ENCODE data around the gene RFT1.

The RFT1 gene

GRCh38 chr3:53100818-53101466 is 29.3 kb downstream of the RFT1 start:
- H3K27ac Mint-ChIP-seq = no peak overlapping the region
- DNase-seq = no peak

DNA sequence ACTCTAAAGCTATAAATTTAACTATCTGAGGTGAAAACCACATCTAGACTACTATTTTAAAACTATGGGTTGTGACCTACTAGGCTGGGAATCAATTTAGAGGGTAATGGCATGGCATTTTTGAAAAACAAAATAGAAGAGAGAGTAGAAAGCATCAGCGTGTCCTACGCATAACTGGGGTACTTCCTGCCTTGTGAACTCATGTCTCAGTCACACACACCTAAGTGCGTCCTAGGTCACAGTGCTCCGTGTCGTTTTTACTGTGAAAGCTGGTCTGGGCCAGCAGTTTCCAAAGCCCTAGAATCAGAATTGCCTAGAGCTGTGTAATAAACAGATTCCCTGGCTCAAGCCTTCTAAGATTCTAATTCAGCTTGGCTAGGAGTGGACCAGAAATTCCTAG is 32.3 kb downstream of the RFT1 start:
- no peaks in the 10 kb centered on the region for H3K27me3 Mint-ChIP-seq (ENCODE audit: low read depth, poor library complexity)
- no peak for DNase-seq
- H3K36me3 Mint-ChIP-seq (ENCODE audit: low read depth) = peaks cover 50% of the 10 kb centered on the region
- H3K27ac Mint-ChIP-seq = no peak overlapping the region
- H3K4me1 Mint-ChIP-seq = peaks cover 32% of the 10 kb centered on the region
- H3K9me3 Mint-ChIP-seq = no peaks in the 10 kb centered on the region
- H3K4me3 Mint-ChIP-seq = no peak overlapping the region
- TF ChIP-seq CTCF (IDR thresholded peaks at IDR 0.05) = no peak

More at GRCh38 chr3:53100818-53101466, 29.3 kb downstream of the RFT1 start:
- no peak for TF ChIP-seq CTCF (IDR thresholded peaks at IDR 0.05)
- H3K4me3 Mint-ChIP-seq = no peak overlapping the region
- peaks cover 41% of the 10 kb centered on the region for H3K36me3 Mint-ChIP-seq (ENCODE audit: low read depth)
- H3K9me3 Mint-ChIP-seq = no peaks in the 10 kb centered on the region
- peaks cover 57% of the 10 kb centered on the region for H3K4me1 Mint-ChIP-seq
- H3K27me3 Mint-ChIP-seq (ENCODE audit: low read depth, poor library complexity) = no peaks in the 10 kb centered on the region

- no peak for DNase-seq
- H3K9me3 Mint-ChIP-seq = no peaks in the 10 kb centered on the region
- H3K4me3 Mint-ChIP-seq = no peak overlapping the region
- H3K4me1 Mint-ChIP-seq = peaks cover 4% of the 10 kb centered on the region
- peaks cover 58% of the 10 kb centered on the region for H3K36me3 Mint-ChIP-seq (ENCODE audit: low read depth)
- no peak for TF ChIP-seq CTCF (IDR thresholded peaks at IDR 0.05)
- H3K27me3 Mint-ChIP-seq (ENCODE audit: low read depth, poor library complexity) = peaks cover 4% of the 10 kb centered on the region
- H3K27ac Mint-ChIP-seq = no peak overlapping the region
Observed at GRCh38 chr3:53092942-53093341, 37.3 kb downstream of the RFT1 start.

DNA sequence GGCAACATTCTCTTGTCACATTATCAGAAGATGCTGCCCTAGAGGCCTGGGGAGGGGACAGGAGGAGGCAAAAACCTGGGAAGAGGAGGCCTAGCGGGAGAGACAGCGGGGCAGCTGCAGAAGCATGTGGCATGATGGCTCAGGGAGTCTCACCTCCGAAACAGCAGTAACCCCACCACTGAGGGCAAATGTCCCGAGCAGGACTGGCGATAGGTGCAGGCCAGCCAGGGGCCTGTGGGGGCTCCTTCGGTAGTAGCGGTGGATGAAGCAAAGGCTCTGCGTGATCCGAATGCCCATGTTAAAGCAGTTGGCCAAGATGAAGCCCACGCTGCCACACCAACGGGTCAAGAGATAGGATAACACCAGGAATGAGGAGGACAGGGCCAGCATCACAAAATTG is 38.0 kb downstream of the RFT1 start:
- TF ChIP-seq CTCF (IDR thresholded peaks at IDR 0.05) = no peak
- peaks cover 4% of the 10 kb centered on the region for H3K27me3 Mint-ChIP-seq (ENCODE audit: low read depth, poor library complexity)

DNA sequence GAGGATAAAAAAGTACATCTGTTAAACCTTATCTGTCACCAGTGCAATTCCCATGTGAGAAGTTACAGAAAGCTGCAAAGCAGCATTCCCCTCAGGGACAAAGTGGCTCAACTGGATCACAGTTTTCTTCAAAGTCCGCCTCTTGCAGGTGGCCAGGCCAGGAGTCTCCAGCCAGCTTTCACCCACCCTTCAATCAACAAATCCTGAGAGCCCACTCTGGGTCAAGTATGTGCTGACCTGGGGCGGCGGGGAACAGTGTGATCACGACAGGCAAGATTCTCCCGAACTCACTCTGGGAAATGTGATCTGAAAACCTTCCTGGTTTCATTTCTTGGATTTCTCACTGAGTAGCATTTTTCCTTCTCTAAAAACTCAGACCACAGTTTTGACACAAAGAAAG is 39.2 kb downstream of the RFT1 start:
- H3K4me3 Mint-ChIP-seq = no peak overlapping the region
- peaks cover 59% of the 10 kb centered on the region for H3K36me3 Mint-ChIP-seq (ENCODE audit: low read depth)
- no peak for TF ChIP-seq CTCF (IDR thresholded peaks at IDR 0.05)
- H3K9me3 Mint-ChIP-seq = no peaks in the 10 kb centered on the region
- H3K27me3 Mint-ChIP-seq (ENCODE audit: low read depth, poor library complexity) = peaks cover 4% of the 10 kb centered on the region
- H3K4me1 Mint-ChIP-seq = peaks cover 12% of the 10 kb centered on the region
- H3K27ac Mint-ChIP-seq = no peak overlapping the region
- DNase-seq = no peak

More for the DNA sequence above, 38.0 kb downstream of the RFT1 start:
- Mint-ChIP-seq H3K9me3 (no peaks in the 10 kb centered on the region), H3K27ac (no peak overlapping the region), H3K4me1 (peaks cover 8% of the 10 kb centered on the region), H3K36me3 (ENCODE audit: low read depth) (peaks cover 59% of the 10 kb centered on the region), H3K4me3 (no peak overlapping the region)
- no peak for DNase-seq

- no peak for DNase-seq
- Mint-ChIP-seq H3K9me3 (no peaks in the 10 kb centered on the region), H3K4me3 (no peak overlapping the region), H3K4me1 (peaks cover 26% of the 10 kb centered on the region), H3K27me3 (ENCODE audit: low read depth, poor library complexity) (peaks cover 4% of the 10 kb centered on the region), H3K36me3 (ENCODE audit: low read depth) (peaks cover 50% of the 10 kb centered on the region), H3K27ac (no peak overlapping the region)
- TF ChIP-seq CTCF (IDR thresholded peaks at IDR 0.05) = no peak
Observed at GRCh38 chr3:53089511-53089910, 40.7 kb downstream of the RFT1 start.

Measured in nephron progenitor cell (in vitro differentiated cells).